Cardiac muscle cell (in vitro differentiated cells and primary cell): ENCODE data around the gene SP110. TPM values are rescaled to one million over a fixed set of nuclear protein-coding genes. Genes with fewer than 3 reads are reported as not detected.

Experiments
- DNase-seq, 2 donors: peaks; one replicate each; pipeline versions ENCODE4 v3.0.0 to v3.0.0-alpha.2; 2010 to 2017; ENCODE audit warnings: low read depth in 1 of 2, low spot score in 1 of 2
- H3K27ac ChIP-seq: fragments of 200-600 bp; sonication (generic); 2 replicates; pipeline ENCODE4 v1.5.1; 2016
- H3K27me3 ChIP-seq: fragments of 200-600 bp; sonication (generic); 2 replicates; pipeline ENCODE4 v1.6.0; 2016; ENCODE audit warnings: control low read depth
- H3K36me3 ChIP-seq: fragments of 200-600 bp; sonication (generic); 2 replicates; pipeline ENCODE4 v1.5.1; 2016; ENCODE audit warnings: control low read depth
- H3K4me1 ChIP-seq: fragments of 200-600 bp; sonication (generic); 2 replicates; pipeline ENCODE4 v1.8.1; 2017; ENCODE audit warnings: low read depth, mild to moderate bottlenecking, mixed run types
- H3K4me3 ChIP-seq: fragments of 200-600 bp; sonication (generic); 2 replicates; pipeline ENCODE4 v1.5.1; 2016; ENCODE audit warnings: mild to moderate bottlenecking
- H3K9me3 ChIP-seq: fragments of 200-600 bp; sonication (generic); 2 replicates; pipeline ENCODE4 v1.5.1; 2017; ENCODE audit warnings: low read depth, mild to moderate bottlenecking, control low read depth
- polyA plus RNA-seq: library from polyadenylated mRNA; unstranded; fragments of >200 nt; fragmentation: Nextera tagmentation; extraction: Ambion mirVana; gene quantifications from 2 replicates; pipeline ENCODE4 v1.2.1, GENCODE V29; 2016
- total RNA-seq: library from RNA; depleted of rRNA; stranded (reverse); fragments of >200 nt; gene quantifications from 2 replicates; pipeline ENCODE4 v1.2.3, GENCODE V29; 2016
- TF ChIP-seq, protein P1 (sequence below): IDR thresholded peaks from 2 replicates; pipeline ENCODE4 v1.5.1; 2012; ENCODE audit warnings: low read depth, mild to moderate bottlenecking, low read length

Gene SP110
- total and polyA plus RNA-seq, 2 experiments from 2014 or later, result 0.95 to 2.4 TPM

DNA sequence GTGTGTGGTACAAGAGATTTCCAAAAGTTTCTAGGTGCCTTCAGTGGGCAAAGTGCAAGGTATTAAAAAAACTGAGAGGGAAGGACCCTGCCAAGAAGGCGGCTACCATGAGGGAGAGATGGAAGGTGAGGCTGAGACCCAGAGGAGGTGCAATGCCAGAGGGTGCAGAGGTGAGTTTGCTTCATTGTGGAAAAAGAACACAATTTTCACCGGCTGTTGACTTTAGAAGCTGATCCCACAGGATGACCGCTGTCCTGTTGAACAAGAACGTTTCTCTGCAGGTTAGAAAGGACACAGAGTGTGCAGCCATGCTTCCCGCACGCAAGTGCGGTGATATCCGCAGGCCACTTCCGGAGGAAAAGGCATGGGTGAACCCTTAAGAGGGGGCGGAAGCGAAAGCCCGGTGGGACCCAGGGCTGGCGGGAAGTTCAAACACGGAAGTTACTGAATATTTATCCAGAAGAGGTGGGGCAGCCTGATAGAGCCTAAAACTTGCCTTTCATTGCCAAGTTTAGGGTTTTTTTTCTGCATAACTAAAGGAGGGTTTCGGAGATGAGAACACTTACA, 16.6 kb downstream of the SP110 start:
- no peak overlapping the region for H3K27ac ChIP-seq
- no peak for DNase-seq
- no peaks in the 10 kb centered on the region for H3K27me3 ChIP-seq
- no peaks in the 10 kb centered on the region for H3K4me1 ChIP-seq
- no peaks in the 10 kb centered on the region for H3K9me3 ChIP-seq
- TF ChIP-seq, protein P1, sequence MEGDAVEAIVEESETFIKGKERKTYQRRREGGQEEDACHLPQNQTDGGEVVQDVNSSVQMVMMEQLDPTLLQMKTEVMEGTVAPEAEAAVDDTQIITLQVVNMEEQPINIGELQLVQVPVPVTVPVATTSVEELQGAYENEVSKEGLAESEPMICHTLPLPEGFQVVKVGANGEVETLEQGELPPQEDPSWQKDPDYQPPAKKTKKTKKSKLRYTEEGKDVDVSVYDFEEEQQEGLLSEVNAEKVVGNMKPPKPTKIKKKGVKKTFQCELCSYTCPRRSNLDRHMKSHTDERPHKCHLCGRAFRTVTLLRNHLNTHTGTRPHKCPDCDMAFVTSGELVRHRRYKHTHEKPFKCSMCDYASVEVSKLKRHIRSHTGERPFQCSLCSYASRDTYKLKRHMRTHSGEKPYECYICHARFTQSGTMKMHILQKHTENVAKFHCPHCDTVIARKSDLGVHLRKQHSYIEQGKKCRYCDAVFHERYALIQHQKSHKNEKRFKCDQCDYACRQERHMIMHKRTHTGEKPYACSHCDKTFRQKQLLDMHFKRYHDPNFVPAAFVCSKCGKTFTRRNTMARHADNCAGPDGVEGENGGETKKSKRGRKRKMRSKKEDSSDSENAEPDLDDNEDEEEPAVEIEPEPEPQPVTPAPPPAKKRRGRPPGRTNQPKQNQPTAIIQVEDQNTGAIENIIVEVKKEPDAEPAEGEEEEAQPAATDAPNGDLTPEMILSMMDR, result no peak
- H3K36me3 ChIP-seq, result no peaks in the 10 kb centered on the region
- no peak overlapping the region for H3K4me3 ChIP-seq

DNA sequence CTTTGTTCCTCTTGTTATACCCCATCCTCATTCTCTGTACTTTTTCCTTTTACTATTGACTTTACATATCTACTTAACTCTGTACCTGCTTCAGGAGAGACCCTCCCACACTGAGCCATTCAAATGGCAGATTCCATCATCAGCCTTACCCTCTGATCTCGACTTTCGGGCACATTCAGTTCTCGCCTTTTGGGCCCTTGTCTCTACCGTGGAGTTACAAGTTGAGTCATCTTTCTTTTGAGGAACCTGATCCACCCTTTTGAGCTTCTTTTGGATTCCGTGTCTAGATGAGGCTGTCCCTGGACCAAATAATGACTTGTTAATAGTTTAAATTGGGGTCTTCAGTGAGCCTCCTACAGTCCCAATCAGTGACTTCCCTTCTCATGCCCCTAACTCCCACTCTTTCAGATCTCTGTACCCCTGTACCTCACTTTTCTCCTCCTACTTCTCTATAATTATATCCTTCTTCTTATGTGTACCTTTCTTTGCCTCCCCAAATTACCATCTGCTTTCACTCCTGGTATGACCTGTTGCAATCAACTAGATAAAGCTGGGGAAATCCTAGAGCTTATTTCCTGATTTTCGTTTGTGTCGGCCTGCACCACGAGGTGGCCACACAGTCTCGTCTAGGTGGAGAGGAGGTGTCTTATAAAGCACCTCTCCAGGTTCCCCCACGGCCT, 17.2 kb downstream of the SP110 start:
- TF ChIP-seq, protein P1, result no peak
- no peak for DNase-seq
- no peaks in the 10 kb centered on the region for H3K9me3 ChIP-seq
- H3K4me3 ChIP-seq, result no peak overlapping the region
- H3K4me1 ChIP-seq, result no peaks in the 10 kb centered on the region
- no peak overlapping the region for H3K27ac ChIP-seq
- no peaks in the 10 kb centered on the region for H3K27me3 ChIP-seq
- H3K36me3 ChIP-seq, result no peaks in the 10 kb centered on the region

DNA sequence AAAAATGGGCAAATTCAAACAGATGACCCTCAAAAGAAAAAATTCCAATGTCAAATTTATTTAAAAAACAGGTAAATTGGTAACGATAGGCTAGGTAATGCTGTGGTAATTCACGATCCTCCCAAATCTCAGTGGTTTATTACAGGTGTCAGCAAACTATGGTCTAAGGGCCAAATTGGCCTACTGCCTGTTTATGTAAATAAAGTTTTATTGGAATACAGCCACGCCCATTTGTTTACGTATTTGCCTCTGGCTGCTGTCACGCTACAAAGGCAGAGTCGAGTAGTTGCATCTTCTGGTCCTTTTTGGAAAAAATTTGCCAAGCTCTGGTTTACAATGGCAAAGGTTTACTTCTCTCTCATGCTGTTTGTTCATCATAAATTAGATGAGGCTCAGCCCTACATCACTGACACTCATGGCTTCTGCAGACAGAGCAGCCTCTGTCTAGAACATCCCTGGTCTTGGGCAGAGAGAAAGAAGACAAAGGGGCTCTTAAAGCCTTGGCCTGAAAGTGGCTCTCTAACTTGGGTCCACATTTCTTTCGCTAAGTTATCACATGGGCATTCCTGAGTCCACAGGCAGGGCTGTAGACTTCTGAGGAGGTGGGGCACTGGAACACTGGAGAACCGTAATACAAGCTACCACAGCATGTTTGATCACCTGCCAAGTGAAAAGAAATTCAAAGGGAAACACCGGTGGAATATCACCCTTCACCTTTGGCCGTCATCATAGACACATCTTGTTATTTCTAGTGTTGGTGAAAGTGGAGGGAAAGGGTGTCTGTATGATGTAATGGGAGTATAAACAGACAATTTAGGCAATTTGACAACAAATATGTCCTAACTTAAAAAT, 34.8 kb downstream of the SP110 start:
- H3K4me1 ChIP-seq, result no peaks in the 10 kb centered on the region
- H3K36me3 ChIP-seq, result no peaks in the 10 kb centered on the region
- H3K9me3 ChIP-seq, result no peaks in the 10 kb centered on the region
- DNase-seq, result peak in 1 of 2 donors; percentile 8
- H3K4me3 ChIP-seq, result no peak overlapping the region
- H3K27ac ChIP-seq, result no peak overlapping the region
- TF ChIP-seq, protein P1, result no peak
- no peaks in the 10 kb centered on the region for H3K27me3 ChIP-seq

DNA sequence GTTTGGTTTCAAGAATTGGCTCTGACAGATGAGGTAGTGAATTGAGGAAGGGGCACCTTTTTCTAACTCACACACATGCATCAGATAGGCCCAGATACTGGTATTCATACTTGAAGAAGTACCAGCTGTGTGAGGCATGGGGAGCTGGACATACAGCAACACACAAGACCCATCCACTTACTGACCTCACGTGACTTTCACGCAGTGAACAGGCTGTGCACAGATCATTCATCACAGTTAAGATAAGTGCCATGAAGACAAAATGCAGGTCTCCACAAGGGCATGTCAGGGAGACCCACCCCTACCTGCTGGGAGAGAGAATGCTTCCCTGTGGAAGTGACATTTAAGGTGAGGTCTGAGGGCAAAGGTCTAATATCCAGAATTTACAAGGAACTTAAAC, 38.6 kb downstream of the SP110 start:
- Histone ChIP-seq H3K27ac (no peak overlapping the region), H3K36me3 (no peaks in the 10 kb centered on the region), H3K4me3 (no peak overlapping the region), H3K9me3 (no peaks in the 10 kb centered on the region), H3K27me3 (no peaks in the 10 kb centered on the region), H3K4me1 (no peaks in the 10 kb centered on the region)
- TF ChIP-seq, protein P1, result no peak
- no peak for DNase-seq

DNA sequence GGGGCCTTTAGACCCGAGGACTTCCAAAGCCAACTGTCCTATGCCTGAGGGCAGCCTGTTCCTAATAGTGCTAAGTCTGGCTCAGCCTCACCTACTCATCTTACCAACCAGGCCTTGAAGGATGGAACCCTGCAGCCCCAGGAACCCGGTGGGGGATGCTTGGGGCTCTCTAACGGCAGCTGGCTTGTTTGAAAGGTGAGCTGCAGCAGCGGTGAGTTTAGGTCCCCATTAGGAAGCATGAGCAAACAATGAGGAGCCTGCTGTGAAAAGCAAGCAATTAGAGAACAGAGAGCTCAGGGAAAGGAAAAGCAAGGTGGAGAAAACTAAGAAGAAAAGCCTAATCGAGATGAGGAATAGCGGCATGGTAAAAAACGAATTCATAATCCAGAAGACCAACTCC, 39.9 kb downstream of the SP110 start:
- TF ChIP-seq, protein P1, result no peak
- H3K4me3 ChIP-seq, result no peak overlapping the region
- H3K27me3 ChIP-seq, result no peaks in the 10 kb centered on the region
- no peaks in the 10 kb centered on the region for H3K9me3 ChIP-seq
- DNase-seq, result no peak
- no peak overlapping the region for H3K27ac ChIP-seq
- no peaks in the 10 kb centered on the region for H3K4me1 ChIP-seq
- no peaks in the 10 kb centered on the region for H3K36me3 ChIP-seq
